Omental fat pad (tissue), 4 donors: ENCODE data around the gene SRP9. TPM values are rescaled to one million over a fixed set of nuclear protein-coding genes. Genes with fewer than 3 reads are reported as not detected.

ENCODE experiments used
- ATAC-seq: fragments of 150-250 bp; one replicate; pipeline ENCODE4 v1.9.1; 2016; ENCODE audit warnings: mild to moderate bottlenecking, moderate library complexity; ENCODE audit not compliant: low FRiP score
- DNase-seq: peaks from one replicate; pipeline ENCODE4 v3.0.0-alpha.2; 2019; ENCODE audit warnings: low spot score
- CTCF ChIP-seq, 3 donors: fragments of 450-650 bp; IDR thresholded peaks; one replicate each; pipeline ENCODE4 v1.5.1; 2016 to 2017; ENCODE audit warnings: antibody characterized with exemption in 3 of 3, mild to moderate bottlenecking in 3 of 3, moderate library complexity in 2 of 3
- total RNA-seq, 4 donors: library from RNA; depleted of rRNA; stranded (reverse); fragments of >200 nt; gene quantifications; one replicate each; pipeline ENCODE4 v1.1.0, GENCODE V29; 2016

Gene SRP9
- total RNA-seq = 100 to 1,000 TPM; 111 to 172 (median 141) TPM

GRCh38 chr1:225777583-225778336 is at the start of gene SRP9:
SRP9 (plus strand) TSS chr1:225777826; CDS start chr1:225777941, 115 bp downstream.
- ATAC-seq = peak; percentile 100
- DNase-seq = peak; percentile 85
- peak in 1 of 3 donors; percentile 90 for TF ChIP-seq CTCF (IDR thresholded peaks at IDR 0.05)

GRCh38 chr1:225731491-225731890 is 46.1 kb upstream of the SRP9 start:
- ATAC-seq = no peak

GRCh38 chr1:225733254-225733653 is 44.4 kb upstream of the SRP9 start:
- ATAC-seq = no peak
- DNase-seq = no peak
- TF ChIP-seq CTCF (IDR thresholded peaks at IDR 0.05) = no peak

More at GRCh38 chr1:225731491-225731890, 46.1 kb upstream of the SRP9 start:
- no peak for TF ChIP-seq CTCF (IDR thresholded peaks at IDR 0.05)
- no peak for DNase-seq

GRCh38 chr1:225735252-225736149 is 42.1 kb upstream of the SRP9 start:
- no peak for TF ChIP-seq CTCF (IDR thresholded peaks at IDR 0.05)
- ATAC-seq (peak; percentile 98), DNase-seq (peak; percentile 41)

- no peak for TF ChIP-seq CTCF (IDR thresholded peaks at IDR 0.05)
- DNase-seq (no peak), ATAC-seq (no peak)
Measured at GRCh38 chr1:225736437-225737098, 41.1 kb upstream of the SRP9 start.

- ATAC-seq (no peak), DNase-seq (no peak)
- TF ChIP-seq CTCF (IDR thresholded peaks at IDR 0.05) = no peak
Measured at GRCh38 chr1:225737161-225737560, 40.5 kb upstream of the SRP9 start.
